NK-92 (cell line): Measurements from ENCODE around the gene IKBKG.
"Not testable (repeated sequence)": the region's sequence is repeated elsewhere in the genome, so short reads cannot be mapped to it uniquely, and the experiment has no call there.

ENCODE experiments used
- DNase-seq: peaks from one replicate; lab custom pipeline; 2025; ENCODE audit not compliant: unreplicated experiment; lab: John Stamatoyannopoulos, UW

Gene IKBKG

GRCh38 chrX:154558060-154558690 is 10.8 kb downstream of the IKBKG start:
- not testable (repeated sequence) for DNase-seq

DNA sequence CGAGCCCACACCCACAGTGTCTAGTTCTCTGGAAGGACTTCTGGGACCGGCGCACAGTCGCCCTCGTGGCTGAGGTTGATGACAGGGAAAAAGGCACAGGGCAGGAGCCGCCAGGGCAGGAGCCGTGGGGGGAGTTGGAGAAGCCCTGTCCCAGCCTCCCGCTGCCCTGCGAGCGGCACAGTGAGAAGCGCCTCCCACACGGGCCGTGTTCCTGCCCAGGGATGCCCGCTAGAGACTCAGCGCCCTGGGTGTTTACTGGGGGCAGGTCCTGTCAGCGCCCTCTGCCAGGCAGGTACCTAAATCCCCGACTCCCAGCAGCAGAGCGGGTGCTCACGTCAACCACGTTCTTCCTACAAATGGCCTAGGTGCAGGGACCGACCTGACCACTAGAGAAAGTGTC is 11.5 kb downstream of the IKBKG start:
- DNase-seq: not testable (repeated sequence)

- not testable (repeated sequence) for DNase-seq
Measured at GRCh38 chrX:154560326-154560725, 12.9 kb downstream of the IKBKG start.

DNA sequence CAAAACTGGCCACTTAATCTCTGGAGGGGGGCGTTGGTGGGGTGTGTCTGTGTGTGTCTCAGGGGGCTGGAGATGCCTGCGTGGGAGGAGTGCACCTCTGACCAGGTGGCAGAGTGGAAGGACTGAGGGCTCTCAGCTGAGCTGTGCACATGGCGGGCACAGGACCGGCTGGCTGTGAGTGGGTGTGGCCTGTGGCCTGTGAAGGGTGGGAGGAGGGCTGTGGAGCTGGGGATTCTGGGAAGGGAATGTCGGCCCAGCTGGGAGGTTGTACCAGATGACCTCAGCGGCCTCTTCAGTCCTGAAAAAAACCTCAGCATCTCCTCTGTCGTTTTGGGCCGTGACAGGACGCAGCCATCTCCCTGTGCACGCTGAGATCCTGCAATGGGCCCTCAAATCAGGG is 14.9 kb downstream of the IKBKG start:
- DNase-seq: not testable (repeated sequence)

DNA sequence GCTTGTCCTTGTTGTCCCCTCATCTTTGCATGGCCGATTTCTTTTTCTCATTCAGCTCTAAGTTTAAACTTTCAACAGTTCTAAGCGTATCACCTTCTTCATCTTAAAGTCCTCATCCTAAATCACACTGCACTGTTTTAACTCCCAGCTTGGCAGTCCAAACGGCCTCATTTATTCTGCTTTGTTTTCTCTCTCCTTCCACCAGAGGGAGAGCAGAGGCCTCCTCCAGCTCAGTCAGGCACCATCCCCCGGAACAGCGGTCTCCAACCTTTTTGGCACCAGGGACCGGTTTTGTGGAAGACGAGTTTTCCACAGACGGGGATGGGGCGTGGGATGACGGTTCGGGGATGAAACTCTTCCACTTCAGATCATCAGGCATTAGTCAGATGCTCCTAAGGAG is 22.9 kb downstream of the IKBKG start:
- not testable (repeated sequence) for DNase-seq

DNA sequence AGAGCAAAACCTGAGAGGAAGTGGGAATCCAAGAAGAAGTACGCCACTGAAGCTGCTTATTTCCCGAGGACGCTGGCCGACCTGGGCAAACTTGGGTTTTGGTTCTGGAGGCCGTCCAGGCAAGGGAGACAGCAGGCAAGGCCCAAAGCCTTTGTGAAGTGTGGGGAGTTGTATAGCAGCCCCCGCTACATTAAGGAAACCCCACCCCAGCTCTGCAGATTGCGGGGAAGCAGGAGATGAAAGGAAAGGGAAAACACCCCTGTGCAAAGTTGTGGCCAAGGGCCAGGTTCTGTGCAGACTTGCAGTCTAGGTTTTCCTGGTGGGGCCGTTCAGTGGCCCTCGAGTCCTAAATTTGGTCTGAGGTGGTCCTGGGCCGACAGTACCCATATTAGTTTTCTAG is 25.6 kb downstream of the IKBKG start:
- DNase-seq: not testable (repeated sequence)

DNA sequence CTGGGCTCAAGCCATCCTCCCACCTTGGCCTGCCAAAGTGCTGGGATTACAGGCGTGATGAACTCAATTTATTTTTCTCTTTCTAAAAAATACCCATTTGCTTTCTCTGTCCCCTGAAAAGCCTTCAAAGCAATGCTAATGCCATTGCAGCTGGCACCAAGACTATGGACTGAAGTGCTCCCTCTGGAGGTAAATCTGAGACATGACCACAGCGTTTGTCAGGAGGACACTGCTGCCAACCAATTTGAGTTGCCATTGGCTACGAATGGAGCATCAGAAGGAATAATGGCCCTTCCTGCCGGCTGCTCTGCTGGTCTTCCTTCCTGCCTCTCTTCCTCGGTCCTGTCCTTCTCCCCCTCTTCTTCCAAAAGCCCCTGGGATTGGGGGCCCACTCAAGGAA is 27.7 kb downstream of the IKBKG start:
- not testable (repeated sequence) for DNase-seq

GRCh38 chrX:154582994-154583393 is 35.6 kb downstream of the IKBKG start:
- not testable (repeated sequence) for DNase-seq

DNA sequence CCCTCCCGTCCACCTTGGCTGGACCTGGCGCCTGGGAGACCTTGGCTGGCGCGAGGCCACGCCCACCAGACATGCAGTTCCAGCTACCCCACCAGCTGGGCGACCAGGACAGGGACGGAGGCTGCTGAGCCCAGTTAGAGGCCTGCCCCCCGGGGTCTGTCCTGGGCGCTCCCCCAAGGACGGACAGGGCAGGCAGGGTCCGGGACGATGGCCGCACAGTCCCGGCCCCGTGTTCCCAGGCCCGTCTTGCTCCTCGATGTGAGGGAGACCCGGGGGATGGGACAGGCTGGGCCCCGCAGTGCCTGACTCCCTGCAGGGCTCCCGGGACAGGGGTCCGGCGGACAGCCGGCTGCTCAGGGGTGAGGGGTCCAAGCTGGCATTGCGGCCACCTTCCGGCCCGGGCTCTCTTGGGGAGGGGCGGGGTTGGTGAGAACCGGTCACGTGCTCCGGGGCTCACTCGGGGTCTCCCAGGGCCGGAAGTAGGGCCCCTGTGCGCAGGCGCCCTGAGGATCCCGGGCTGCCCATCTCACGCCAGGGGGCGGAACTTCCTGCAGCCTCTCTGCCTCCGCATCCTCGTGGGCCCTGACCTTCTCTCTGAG is 37.3 kb downstream of the IKBKG start, which contains the start of gene CTAG1A:
Gene CTAG1A, plus strand, starts transcription at position 549 of the 599 bp plus-strand sequence. CDS start 74 bp downstream, outside the sequence.
- not testable (repeated sequence) for DNase-seq

- DNase-seq: not testable (repeated sequence)
Measured at GRCh38 chrX:154590415-154590814, 43.0 kb downstream of the IKBKG start.

GRCh38 chrX:154592505-154592904 is 45.1 kb downstream of the IKBKG start:
- no peak for DNase-seq

DNA sequence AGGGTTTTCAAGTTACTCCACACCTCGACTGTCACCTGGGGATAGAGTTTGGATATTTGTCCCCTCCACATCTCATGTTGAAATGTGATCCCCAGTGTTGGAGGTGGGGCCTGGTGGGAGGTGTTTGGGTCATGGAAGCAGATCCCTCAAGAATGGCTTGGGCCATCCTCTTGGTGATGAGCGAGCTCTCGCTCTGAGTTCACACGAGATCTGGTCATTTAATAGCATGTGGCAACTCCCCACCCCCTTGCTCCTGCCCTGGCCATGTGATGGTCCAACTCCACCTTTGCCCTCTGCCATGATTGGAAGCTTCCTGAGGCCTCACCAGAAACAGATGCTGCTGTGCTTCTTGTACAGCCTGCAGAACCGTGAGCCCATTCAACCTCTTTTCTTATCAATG is 45.8 kb downstream of the IKBKG start:
- no peak for DNase-seq

- DNase-seq: no peak
Measured at GRCh38 chrX:154594491-154594890, 47.1 kb downstream of the IKBKG start.

DNA sequence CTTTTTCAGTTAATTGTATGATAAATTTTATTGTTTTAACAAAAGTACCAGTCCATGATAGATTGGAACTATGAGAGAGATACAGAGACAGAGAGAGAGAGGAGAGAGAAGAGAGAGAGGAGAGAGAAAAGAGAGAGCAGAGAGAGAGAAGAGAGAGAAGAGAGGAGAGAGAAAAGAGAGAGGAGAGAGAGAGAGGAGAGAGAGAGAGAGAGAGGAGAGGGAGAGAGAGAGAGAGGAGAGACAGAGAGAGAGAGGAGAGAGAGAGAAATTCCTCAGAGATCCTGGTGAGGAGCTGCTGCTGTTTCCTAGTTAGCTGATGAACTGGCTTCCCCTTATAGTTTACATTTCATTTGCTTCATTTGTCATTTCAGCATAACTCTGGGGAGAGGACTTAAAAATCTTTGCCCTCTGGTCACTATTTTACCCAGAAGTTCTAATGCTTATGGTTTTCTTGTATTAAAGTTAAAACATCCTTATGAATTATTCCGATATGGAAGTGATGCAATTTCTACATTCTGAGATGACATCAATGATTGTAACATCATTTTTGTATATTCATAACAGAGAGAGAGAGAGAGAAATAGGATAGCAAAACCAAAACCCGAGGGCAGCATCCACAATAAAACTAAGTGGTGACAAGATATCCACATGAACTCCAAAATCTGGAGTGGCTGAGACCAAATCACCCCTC is 48.3 kb downstream of the IKBKG start:
- no peak for DNase-seq

DNA sequence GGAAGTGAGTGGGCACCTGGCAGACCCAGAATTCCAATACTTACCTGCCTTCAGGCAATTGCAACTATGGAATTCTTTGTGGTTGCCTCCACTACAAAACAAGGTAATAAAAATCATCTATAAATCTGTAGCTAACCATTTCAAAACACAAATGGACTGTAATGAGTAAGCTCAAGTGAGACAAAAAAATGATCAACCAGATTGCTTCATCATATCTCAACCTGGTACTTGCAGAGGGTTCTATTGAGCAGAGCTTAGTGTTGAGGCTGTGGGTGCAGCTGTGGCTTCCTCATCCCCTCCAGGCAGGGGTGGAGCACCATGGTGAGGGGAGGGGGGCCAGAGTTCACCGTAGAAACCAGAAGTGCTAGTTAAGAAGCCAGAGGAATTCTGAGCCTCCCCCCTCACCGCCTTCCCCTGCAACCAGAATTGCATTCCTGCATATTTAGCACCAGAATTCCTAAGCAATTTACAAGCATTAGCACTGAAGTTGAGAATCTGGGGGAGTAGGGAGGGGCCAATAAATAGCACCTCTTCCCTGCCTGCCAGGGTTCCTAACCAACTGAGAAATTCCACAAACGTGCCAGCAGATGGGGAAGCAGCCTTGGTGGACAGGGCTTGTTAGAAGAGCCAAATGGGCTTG is 49.0 kb downstream of the IKBKG start:
- no peak for DNase-seq

- no peak for DNase-seq
Measured at GRCh38 chrX:154597221-154597620, 49.8 kb downstream of the IKBKG start.

- DNase-seq: no peak
Measured at GRCh38 chrX:154598656-154599055, 51.2 kb downstream of the IKBKG start.

- no peak for DNase-seq
Measured at GRCh38 chrX:154599531-154599930, 52.1 kb downstream of the IKBKG start.

DNA sequence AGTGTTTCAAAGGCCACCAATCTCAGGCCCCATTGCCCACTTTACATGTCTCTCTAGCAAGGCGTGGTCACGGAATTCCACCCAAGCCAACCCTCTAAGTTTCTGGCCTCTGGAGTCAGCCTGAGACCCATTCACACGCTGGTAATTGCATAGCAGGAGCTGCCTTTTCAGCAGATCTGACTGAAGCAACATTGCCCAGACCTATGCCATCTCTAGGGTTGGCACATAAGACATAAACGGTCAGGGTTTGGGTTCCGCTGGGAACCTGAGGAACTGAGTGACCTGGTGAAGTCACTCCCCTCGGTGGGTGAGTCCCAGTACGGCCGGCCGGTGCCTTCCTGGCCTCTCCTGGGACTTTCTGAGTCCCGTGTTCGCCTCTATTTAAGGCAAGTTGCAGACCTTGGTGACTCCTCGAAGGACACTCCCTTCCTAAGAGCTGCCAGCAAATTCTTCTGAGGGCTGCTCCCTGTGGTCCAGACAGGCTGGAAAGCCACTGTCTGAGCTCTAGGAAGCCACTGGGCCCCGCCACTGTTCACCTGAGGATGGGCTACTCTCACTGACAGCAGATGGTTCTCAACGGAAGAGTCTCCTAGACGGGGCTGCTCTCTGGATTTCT is 53.4 kb downstream of the IKBKG start:
- DNase-seq: no peak

- no peak for DNase-seq
Measured at GRCh38 chrX:154602226-154602625, 54.8 kb downstream of the IKBKG start.

DNA sequence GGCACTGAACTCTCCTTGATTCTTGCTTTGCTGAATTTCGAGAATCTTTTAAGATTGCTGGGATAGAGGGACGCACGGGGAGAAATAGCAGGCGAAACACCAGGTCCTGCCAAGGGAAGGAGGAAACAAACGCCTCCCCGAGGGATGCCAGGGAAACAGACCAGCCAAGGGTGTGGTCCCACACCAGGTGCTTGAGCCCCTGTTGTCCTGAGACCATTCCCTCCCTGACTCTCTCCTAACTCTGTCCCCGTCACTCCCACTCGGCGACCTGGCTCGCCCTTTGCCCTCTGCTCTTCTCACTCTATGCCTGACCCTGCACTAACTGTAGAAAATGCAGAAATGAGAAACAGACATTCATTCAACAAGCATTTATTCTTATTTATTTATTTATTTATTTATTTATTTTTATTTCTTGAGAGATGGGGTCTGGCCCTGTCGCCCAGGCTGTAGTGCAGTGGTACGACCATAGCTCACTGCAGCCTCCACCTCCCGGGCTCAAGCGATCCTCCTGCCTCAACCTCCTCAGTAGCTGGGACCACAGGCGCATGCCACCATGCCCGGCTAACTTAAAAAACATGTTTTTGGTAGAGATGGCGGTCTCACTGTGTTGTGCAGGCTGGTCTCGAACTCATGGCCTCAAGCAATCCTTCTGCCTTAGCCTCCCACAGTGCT is 55.5 kb downstream of the IKBKG start:
- DNase-seq: no peak
